Activated T-helper 17 cell treated with anti-CD3 and anti-CD28 coated beads, Interleukin-2, amount 50 U/mL, for 72 hours (primary cell): ENCODE data around the gene HIPK2. TPM values are rescaled to one million over a fixed set of nuclear protein-coding genes. Genes with fewer than 3 reads are reported as not detected.

Source experiments
- ATAC-seq: fragments of 150-1000 bp; cut with Tn5 transposase; replicated peaks from 2 replicates; pipeline ENCODE4 v1.10.0; 2021; ENCODE audit warnings: mild to moderate bottlenecking, moderate library complexity
- H3K27ac Mint-ChIP-seq: one replicate; pipeline ENCODE4 v1.8.0; 2022; ENCODE audit warnings: mixed read lengths
- H3K27me3 Mint-ChIP-seq: one replicate; pipeline ENCODE4 v1.8.0; 2022; ENCODE audit warnings: mixed read lengths
- H3K36me3 Mint-ChIP-seq: one replicate; pipeline ENCODE4 v1.8.0; 2022; ENCODE audit warnings: low read depth, mild to moderate bottlenecking, mixed read lengths
- H3K4me1 Mint-ChIP-seq: one replicate; pipeline ENCODE4 v1.8.0; 2022; ENCODE audit warnings: mixed read lengths
- H3K4me3 Mint-ChIP-seq: one replicate; pipeline ENCODE4 v1.8.0; 2022; ENCODE audit warnings: mild to moderate bottlenecking, mixed read lengths
- H3K9me3 Mint-ChIP-seq: one replicate; pipeline ENCODE4 v1.8.0; 2022; ENCODE audit warnings: mixed read lengths
- total RNA-seq, 2 donors: library from RNA; stranded (reverse); gene quantifications; one replicate each; pipeline ENCODE4 v1.2.3, GENCODE V29; 2022

Gene HIPK2
- total RNA-seq, 2 donors from 2014 or later, result 44.2 to 46.9 TPM

- Mint-ChIP-seq H3K9me3 (no peaks in the 10 kb centered on the region), H3K27me3 (peaks cover 33% of the 10 kb centered on the region), H3K4me3 (no peak overlapping the region), H3K4me1 (no peaks in the 10 kb centered on the region), H3K36me3 (no peaks in the 10 kb centered on the region), H3K27ac (no peak overlapping the region)
- no peak for ATAC-seq
These were observed 255.0 kb downstream of the HIPK2 start for GRCh38 chr7:139522830-139523198.

- no peak for ATAC-seq
- Mint-ChIP-seq H3K9me3 (no peaks in the 10 kb centered on the region), H3K27ac (no peak overlapping the region), H3K4me3 (no peak overlapping the region), H3K27me3 (peaks cover 33% of the 10 kb centered on the region), H3K36me3 (no peaks in the 10 kb centered on the region), H3K4me1 (no peaks in the 10 kb centered on the region)
These were observed 256.4 kb downstream of the HIPK2 start for GRCh38 chr7:139521439-139521838.

GRCh38 chr7:139515266-139515665 is 262.5 kb downstream of the HIPK2 start:
- Mint-ChIP-seq H3K27me3 (no peaks in the 10 kb centered on the region), H3K4me1 (no peaks in the 10 kb centered on the region), H3K9me3 (no peaks in the 10 kb centered on the region), H3K36me3 (no peaks in the 10 kb centered on the region), H3K4me3 (no peak overlapping the region), H3K27ac (no peak overlapping the region)
- ATAC-seq, result no peak

Other genes starting within 250 kb of the HIPK2 start
- gene TBXAS1, start 51.3 kb upstream of the HIPK2 start, total RNA-seq, result 10 to 100 TPM; 17.8 to 22.0 TPM